Right hindlimb (tissue), 1 donor: ENCODE results near the gene MRPS15.
"Not testable (repeated sequence)": the region's sequence is repeated elsewhere in the genome, so short reads cannot be mapped to it uniquely, and the experiment has no call there.

Source experiments
- DNase-seq: peaks from one replicate; pipeline ENCODE4 v3.0.0-alpha.2; 2018

The MRPS15 gene

GRCh38 chr1:36463803-36464604 is at the start of gene MRPS15:
MRPS15 (minus strand) TSS chr1:36464384; CDS start chr1:36464275, 109 bp downstream.
- peak; percentile 96 for DNase-seq

- no peak for DNase-seq
These were observed 48.7 kb upstream of the MRPS15 start for GRCh38 chr1:36512842-36513241.

- no peak for DNase-seq
These were observed 47.9 kb upstream of the MRPS15 start for GRCh38 chr1:36511804-36512798.

- not testable (repeated sequence) for DNase-seq
These were observed 47.0 kb upstream of the MRPS15 start for GRCh38 chr1:36511220-36511619.

GRCh38 chr1:36510418-36510817 is 46.2 kb upstream of the MRPS15 start:
- no peak for DNase-seq

GRCh38 chr1:36508257-36508656 is 44.1 kb upstream of the MRPS15 start:
- no peak for DNase-seq

GRCh38 chr1:36506276-36506920 is 42.2 kb upstream of the MRPS15 start:
- no peak for DNase-seq

- no peak for DNase-seq
These were observed 39.5 kb upstream of the MRPS15 start for GRCh38 chr1:36503733-36504132.

GRCh38 chr1:36503159-36503558 is 39.0 kb upstream of the MRPS15 start:
- no peak for DNase-seq

- DNase-seq: no peak
These were observed 38.4 kb upstream of the MRPS15 start for GRCh38 chr1:36502616-36503015.

GRCh38 chr1:36501911-36502310 is 37.7 kb upstream of the MRPS15 start:
- not testable (repeated sequence) for DNase-seq

GRCh38 chr1:36497207-36497606 is 33.0 kb upstream of the MRPS15 start:
- no peak for DNase-seq

GRCh38 chr1:36494971-36495370 is 30.8 kb upstream of the MRPS15 start:
- no peak for DNase-seq

- DNase-seq: no peak
These were observed 29.3 kb upstream of the MRPS15 start for GRCh38 chr1:36493524-36493923.

GRCh38 chr1:36492491-36492890 is 28.3 kb upstream of the MRPS15 start:
- no peak for DNase-seq

- not testable (repeated sequence) for DNase-seq
These were observed 25.3 kb upstream of the MRPS15 start for GRCh38 chr1:36489258-36490051.

- DNase-seq: no peak
These were observed 23.7 kb upstream of the MRPS15 start for GRCh38 chr1:36487906-36488305.

GRCh38 chr1:36487336-36487725 is 23.1 kb upstream of the MRPS15 start:
- DNase-seq: not testable (repeated sequence)

GRCh38 chr1:36486439-36487335 is 22.5 kb upstream of the MRPS15 start:
- no peak for DNase-seq

GRCh38 chr1:36486093-36486438 is 21.9 kb upstream of the MRPS15 start:
- no peak for DNase-seq

- no peak for DNase-seq
These were observed 19.9 kb upstream of the MRPS15 start for GRCh38 chr1:36484099-36484498.
